ENCODE results near the gene LST1.
"Not testable (repeated sequence)": the region's sequence is repeated elsewhere in the genome, so short reads cannot be mapped to it uniquely, and the experiment has no call there.

LST1 gene

DNA sequence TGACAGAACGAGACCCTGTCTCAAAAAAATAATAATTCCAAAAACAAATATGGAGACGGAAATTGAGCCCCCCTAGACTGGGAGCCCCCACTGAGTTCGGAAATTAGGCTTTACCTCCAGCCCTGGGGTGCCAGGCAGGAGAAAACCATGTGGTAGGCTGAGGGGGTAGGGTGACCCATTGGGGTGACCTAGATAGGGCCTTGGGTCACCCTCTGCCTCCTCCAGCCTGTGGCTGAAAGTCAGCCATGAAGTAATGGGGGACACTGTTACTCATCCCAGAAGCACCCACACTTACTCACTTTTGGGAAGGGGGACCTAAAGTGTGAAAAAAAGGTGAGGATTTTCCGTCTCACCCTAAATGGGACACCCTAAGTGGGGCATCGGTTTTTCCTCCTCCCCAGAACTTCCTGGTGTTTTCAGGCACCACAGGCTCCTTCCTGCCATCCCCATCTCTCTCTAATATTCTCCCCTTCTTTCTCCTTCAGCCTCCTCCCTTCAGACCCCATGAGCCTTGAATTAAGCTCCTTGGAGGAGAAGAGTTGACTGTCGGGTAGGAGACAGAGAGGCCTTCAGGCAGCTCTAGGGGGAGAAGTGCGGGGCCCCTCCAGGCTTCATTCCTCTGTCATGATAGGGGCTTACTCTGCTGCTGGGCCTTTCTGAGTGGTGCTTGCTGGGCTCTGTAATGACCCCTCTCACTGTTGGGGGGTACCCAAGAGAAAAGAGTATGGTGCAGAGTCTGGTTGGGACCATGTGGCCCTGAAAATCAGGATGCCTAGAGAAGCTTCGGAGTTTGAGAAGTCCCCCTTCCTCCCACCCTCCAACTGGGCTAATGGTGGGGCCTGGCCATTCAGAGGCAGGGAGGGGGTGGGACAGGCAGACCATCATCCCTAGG lies 6.3 kb upstream of the LST1 start:
- in situ Hi-C loops (cut with HindIII; ENCODE audit: low sequenced_read_pairs): loop anchor here (5.0 kb wide), 2 partner anchors 37 to 38 kb away; partner anchors contain the start of genes AIF1 and DDX39B

DNA sequence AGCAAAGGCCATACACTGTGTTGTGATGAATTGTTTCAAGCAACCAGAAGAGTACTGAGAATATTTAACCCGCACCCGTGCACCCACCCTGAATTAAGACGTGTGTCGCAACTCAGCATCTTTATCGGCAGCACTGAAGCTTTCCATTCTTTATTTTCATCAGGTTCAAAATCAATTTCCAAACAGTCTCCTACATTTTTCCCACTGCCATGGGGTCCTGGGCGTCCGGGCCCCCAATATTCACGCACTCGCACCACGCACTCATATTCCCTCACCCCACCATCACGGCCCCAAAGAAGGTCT lies 5.7 kb upstream of the LST1 start:
- in situ Hi-C loops (cut with HindIII; ENCODE audit: low sequenced_read_pairs): loop anchor here (5.0 kb wide), 2 partner anchors 37 to 38 kb away; partner anchors contain the start of genes AIF1 and DDX39B

DNA sequence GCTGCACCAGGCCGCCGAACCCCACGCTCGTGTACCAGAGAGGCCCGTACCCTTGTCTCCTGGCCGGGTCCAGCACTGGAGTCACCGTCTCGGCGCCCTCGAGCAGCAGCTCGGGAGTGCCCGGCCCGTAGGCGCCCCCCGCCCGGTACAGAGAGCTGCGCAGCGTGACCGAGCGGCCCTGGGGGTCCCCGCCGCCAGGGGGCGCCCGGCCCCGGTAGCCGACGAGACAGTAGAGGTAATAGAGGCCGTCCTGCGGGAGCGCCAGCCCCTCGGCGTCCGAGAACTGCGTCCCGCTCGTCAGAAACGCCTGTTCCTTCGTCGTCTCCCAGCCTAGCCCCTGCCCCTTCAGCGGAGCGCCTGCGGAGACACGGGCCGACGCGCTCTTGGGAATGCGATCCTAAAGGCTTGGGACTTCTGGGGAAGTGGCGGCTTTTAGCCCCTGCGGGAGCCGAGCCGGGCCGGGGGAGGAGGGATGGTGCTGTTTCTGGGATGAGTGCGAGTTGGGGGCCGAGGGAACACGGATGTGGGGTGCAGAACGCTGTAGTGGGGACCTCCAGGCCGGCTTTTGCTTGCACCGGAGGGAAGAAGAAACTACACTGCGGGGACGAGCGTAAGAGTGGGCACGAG lies 5.2 kb upstream of the LST1 start:
- in situ Hi-C loops (cut with HindIII; ENCODE audit: low sequenced_read_pairs): loop anchor here (5.0 kb wide), 2 partner anchors 36 to 39 kb away; partner anchors contain the start of genes AIF1 and DDX39B

DNA sequence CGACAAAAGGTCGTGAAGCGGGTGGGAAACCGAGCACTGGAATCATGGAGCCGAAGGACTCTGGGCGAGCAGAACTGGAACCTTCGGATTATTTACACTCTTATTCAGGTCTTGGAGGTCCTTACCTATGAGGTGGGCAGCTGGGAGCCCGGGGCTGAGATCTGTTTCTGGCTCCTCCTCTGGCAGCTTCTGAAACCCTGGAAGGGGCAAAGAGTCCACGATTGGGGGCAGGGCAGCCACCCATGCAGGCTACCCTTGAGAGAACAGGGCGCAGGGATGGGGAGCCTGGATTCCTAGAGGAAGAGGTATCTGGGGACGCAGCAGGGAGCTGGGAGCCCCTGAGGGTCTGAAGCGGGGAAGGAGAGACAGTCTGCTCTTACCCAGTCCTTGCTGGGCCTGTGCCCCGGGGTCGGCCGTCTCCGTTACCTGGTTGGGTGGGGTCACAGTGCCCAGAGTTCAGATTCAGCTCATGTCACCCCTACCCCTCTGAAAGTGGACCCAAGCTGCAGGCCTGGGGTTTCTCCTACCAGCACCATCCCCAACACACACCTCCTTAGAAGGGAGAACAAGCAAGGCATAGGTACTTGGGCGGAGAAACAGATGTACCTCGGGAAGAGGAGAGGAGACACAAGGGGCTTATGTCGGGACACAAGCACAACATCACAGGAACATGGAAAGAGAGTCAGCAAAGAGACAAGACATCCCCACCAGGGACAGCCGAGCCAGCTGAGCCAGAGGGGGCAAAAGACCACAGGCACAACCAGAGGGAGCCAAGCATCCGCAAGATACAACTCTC lies 4.4 kb upstream of the LST1 start:
- in situ Hi-C loops (cut with HindIII; ENCODE audit: low sequenced_read_pairs): loop anchor here (5.0 kb wide), 2 partner anchors 36 to 39 kb away; partner anchors contain the start of genes AIF1 and DDX39B

DNA sequence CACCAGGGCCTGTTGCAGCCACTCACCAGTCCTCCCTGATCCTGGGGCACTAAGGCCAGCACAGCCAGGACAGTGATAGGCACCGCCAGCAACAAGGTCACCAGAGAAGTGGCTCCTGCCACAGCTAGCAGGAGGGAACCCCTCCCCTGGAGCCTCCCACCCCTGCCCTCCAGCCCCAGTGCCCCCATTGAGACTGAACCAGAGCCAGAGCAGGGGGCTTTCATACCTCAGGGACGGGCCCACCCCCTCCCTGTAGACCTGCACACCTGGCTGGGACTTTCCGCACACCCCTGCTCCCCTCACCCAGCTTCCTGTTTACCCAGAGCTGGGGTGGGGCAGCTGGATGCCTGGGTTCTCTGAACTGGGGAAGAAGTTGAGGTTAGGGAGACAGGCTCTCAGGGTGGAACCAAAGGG lies 3.8 kb upstream of the LST1 start, which contains the start of gene LTB:
Gene LTB (minus strand): TSS at position 195 of the 414 bp plus-strand sequence. CDS start 7 bp downstream, at position 188.
- in situ Hi-C loops (cut with HindIII; ENCODE audit: low sequenced_read_pairs): loop anchor here (5.0 kb wide), 2 partner anchors 35 to 40 kb away; partner anchors contain the start of genes AIF1 and DDX39B

DNA sequence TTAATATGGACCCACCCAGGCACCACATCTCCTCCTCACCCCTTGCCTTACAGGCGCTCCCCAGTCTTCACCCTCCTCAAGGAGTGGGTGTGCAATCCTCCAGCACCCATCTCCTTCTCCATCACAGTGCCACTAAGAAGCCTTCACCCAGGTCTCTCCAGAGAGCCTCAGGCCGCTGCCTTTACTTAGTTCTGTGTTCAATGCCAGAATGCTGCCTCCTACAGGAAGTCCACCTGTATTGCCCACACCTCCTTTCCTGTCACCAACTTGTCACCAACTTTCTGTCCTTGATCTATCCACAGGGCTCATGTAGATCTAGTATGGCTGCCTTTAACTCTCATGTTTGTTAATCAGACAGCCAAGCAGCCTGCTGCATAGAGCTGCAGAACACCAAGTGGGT lies 586 bp upstream of the LST1 start:
- in situ Hi-C loops (cut with HindIII; ENCODE audit: low sequenced_read_pairs): no loop called here

DNA sequence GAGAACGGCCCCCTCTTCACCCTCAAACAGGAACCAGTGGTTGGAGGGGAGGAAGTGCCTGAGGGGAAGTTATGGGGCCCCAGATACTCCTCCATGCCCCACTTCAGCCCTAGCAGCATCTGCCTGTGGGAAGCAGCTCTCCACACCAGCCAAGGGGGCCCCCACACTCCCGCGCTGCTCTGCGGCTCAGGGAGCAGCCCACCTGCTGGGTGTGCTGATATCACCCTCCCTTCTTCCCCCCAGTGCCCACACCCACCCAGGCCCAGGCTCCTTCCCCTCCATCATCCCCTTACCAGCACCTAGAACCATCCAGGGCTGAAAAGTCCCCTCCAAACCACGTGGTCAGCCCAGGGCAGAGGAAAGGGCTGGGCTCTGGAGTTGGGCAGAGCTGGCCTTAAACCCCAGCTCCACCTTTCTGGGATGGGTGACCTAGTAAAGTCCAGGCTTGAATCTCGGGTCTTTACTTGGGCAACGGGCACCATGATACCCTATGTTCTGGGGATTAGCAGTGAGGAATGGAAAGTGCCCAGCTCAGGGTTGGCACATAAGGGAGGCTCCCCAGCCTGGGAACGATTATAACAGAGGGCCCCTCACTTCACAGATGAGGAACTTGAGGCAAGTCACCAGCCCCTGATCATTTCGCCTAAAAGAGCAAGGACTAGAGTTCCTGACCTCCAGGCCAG lies 663 bp downstream of the LST1 start:
- in situ Hi-C loops (cut with HindIII; ENCODE audit: low sequenced_read_pairs): no loop called here

DNA sequence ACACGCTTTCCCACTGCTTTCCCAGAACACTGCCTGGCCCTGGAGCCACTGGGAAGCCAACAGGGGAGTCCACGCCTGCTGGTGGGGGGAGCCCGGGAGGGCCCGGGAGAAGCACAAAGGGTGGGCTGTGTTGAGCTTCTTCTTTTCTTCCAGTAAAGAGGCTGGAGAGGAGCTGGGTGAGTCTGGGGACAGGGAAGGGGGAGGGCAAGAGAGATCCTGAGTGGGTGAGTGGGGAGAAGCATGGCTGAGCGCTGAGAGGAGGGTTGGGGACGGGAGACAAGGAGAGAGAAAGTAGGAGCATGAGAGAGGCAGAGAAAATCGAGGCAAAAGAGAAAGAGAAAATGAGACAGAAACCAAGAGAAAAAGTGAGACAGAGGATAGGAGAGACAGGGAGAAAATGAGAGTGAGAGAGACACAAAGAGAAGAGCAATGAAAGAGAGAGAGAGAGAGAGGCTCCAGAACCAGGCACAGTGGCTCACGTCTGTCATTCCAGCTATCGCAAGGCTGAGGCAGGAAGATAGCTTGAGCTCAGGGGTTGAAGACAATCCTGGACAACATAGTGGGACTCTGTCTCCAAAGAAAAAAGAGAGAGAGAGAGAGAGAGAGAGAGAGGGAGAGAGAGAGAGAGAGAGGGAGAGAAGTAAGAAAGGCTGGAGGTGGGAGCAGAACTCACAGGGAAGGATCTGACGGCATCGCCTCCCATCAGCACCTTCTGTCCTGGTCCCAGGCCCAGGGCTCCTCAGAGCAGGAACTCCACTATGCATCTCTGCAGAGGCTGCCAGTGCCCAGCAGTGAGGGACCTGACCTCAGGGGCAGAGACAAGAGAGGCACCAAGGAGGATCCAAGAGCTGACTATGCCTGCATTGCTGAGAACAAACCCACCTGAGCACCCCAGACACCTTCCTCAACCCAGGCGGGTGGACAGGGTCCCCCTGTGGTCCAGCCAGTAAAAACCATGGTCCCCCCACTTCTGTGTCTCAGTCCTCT lies 2.0 kb downstream of the LST1 start:
- in situ Hi-C loops (cut with HindIII; ENCODE audit: low sequenced_read_pairs): no loop called here

DNA sequence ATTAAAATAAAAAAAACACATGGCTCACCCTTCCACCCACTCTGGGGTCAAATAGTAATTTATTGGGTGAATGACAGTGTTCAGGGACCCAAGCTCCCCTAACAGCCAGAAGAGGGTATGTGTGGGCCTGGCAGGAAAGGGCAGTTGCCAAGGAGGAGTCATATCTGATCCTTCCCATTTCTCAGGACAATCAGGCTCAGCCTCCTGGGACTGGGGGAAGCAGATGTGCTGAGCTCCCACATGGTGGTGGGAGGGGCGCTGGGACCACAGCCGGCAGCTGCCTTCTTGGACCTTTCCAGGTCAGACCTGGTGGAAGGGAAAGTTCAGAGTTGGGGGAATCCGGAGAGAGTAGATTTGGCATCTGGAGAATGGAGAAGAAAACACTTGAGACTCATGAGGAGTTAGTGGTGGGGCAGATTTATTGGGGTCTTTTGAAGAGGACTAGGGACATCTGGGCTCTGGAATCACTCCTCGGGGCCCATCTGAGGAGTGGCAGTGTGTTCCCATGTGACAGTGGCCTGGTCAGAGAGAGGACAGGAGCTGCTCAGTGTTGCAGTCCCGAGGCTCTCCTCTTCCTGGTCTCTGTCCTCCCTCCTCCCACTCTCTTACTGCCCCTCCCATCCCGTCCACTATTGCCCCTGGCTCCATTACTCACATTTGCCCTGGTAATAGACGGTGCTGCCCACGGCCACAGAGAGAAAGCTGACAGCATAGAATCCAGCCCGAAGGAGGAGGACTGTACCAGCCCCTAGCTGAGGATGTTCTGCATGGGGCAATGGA lies 3.0 kb downstream of the LST1 start:
- in situ Hi-C loops (cut with HindIII; ENCODE audit: low sequenced_read_pairs): no loop called here

DNA sequence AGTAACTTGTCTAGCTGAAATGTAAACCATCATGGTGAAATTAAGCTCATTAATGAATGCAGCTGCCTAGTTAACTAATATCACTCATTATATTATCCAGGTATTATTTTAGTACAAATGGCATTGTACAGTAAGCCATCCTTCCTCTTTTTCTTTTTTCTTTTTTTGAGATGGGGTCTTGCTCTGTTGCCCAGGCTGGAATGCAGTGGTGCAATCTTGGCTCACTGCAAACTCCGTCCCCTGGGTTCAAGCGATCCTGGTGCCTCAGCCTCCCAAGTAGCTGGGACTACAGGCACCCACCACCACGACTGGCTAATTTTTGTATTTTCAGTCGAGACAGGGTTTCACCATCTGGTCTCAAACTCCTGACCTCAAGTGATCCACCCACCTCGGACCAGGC lies 4.6 kb downstream of the LST1 start:
- in situ Hi-C loops (cut with HindIII; ENCODE audit: low sequenced_read_pairs): not testable (repeated sequence)

DNA sequence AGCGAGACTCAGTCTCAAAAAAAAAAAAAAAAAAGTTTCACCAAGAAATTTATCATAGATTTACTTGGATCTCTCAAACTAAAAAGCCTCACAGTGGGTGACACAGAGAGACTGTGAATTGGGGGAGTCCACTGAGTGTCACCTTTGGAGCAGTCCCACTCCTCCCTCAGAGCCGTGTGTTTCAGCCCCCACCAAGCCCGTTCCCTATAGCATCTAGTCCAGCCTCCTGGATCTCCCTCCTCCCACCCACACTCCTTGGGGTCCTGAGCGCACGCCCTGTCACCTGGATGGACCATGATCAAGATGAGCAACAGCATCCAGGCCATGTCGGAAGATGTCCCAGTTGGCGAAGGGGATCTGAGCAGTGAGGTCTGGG lies 6.3 kb downstream of the LST1 start:
- in situ Hi-C loops (cut with HindIII; ENCODE audit: low sequenced_read_pairs): no loop called here

DNA sequence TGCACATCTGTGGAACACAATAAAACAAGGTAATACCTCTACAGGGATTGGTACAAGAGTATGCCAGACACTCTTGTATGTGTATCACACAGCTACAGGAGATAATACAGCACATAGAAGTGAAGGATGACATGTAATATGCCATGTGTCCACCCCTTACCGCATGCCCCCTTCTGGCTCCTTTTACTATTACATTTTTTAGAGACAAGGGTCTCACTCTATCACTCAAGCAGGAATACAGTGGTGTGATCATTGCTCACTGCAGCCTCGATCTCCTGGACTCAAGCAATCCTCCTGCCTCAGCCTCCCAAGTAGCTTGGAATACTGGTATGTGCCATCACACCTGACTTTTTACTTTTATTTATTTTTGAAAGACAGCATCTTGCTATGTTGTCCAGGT lies 10.9 kb downstream of the LST1 start:
- in situ Hi-C loops (cut with HindIII; ENCODE audit: low sequenced_read_pairs): no loop called here

DNA sequence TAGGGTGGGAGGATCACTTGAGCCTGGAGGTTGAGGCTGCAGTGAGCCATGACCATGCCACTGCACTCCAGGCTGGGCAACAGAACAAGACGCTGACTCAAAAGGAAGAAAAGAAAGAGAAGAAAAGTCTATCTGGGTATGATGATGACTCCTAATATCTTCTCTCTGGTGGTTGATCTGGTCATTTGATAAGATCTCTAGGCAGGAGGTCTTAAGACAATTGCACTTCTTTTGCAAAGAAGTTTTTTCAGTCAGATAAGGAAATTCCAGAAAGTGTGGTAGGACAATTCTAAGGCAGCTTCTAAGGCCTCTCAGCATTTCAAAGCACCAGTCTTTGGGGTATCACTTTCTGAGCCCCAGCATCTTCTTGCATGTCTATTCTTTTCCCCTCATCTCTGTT lies 21.2 kb downstream of the LST1 start:
- in situ Hi-C loops (cut with HindIII; ENCODE audit: low sequenced_read_pairs): no loop called here

DNA sequence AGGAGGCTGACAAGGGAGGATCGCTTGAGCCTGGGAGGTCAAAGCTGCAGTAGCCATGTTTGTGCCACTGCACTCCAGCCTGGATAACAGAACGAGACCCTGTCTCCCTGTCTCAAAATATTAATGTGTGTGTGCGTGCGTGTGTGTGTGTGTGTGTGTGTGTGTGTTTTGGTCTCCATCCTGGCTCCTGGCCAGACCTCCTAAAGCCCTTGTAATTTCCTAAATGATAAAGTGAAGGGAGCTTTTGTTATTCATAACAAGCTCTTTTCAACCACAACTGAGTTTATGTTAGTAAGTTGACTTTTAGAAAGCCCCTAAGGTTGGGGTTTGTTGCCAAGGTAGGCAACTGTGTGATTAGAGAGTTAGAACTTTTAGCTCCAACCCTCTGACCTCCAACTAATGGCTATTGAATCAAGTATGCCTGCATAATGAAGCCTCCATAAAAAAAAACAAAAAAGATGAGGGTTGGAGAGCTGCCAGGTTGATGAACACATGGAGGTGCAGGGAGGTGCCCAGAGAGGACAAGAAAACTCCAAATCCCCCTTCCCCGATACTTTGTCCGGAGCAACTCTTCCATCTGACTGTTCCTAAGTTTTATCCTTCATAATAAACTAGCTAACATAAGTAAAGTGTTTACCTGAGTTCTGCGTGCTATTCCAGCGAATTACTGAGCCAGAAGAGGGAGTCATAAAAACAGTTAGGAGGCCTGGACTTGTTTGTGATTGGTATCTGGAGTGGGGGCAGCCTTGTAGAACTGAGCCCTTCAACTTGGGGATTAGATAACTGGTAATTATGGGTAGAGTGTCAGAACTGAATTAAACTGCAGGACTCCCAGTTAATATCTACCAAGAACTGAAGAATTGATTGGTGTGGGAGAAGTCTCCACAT lies 23.7 kb downstream of the LST1 start:
- in situ Hi-C loops (cut with HindIII; ENCODE audit: low sequenced_read_pairs): no loop called here

DNA sequence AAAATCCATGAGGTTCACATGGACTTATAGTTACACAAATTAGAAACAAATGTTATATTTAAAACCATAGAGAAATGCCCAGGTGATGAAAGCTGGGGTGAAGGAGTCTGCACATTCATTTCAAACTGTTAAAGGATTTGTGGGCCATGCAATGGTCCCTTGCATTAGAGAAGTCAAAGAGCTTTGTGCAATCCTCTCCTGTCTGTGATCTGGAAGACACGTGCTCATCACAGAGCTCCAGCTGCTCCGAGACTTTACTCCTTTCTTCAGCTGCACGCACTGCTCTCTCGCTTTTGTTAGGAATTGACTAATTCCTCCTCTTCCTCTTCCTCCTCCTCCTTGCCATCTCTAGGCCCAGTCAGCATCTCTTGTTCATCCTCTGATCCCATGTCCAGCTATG lies 24.9 kb downstream of the LST1 start:
- in situ Hi-C loops (cut with HindIII; ENCODE audit: low sequenced_read_pairs): no loop called here

DNA sequence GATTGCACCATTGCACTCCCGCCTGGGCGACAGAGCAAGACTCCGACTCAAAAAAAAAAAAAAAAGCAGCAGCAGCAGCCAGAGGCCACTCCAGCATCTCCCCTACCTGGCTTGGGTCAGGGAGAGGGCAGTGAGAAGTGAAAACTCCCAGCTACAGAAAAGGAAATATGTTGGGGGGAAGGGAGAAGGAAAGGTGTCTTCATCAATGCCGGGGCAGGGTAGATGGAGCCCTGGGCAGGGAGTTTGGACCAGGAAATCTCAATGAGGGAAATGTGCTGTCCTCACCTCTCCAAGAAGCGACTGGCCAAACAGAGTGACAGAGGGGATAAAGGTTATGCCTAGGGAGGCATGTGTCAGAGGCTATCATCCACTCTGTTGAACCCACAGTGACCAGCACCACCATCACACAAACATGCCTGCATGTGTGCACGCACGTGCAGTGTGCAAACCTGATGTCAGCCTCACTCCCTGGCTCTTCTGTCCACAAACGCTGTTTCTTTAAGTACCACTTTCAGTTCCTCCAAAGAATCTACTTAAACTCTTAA lies 28.1 kb downstream of the LST1 start:
- in situ Hi-C loops (cut with HindIII; ENCODE audit: low sequenced_read_pairs): no loop called here
